GM19023 (cell line): ENCODE results near the gene RWDD4.
"Not testable (repeated sequence)": the region's sequence is repeated elsewhere in the genome, so short reads cannot be mapped to it uniquely, and the experiment has no call there.

Source experiments
- ATAC-seq: cut with Tn5 transposase; IDR thresholded peaks from one replicate; pipeline ENCODE4 v1.9.1; 2021; ENCODE audit warnings: mild to moderate bottlenecking, moderate library complexity; ENCODE audit not compliant: unreplicated experiment

The RWDD4 gene

DNA sequence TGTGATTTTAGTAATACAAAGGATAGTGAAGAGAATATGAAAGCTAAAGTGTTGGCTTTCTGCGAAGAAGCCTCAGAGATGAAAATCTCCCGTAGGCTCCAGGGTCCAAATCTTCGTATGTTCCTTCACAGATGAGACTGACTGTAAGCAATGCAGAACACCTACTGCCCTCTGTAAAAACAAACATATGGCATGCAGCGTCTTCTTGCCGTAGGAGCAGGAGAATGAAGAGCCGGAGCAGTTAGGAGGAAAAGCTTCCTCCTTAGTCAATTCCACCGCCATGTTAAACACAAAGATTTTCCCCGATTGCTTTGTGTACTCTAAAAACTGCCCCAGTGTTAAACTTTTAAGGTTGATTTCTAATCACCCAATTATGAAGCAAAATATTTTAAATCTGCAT, 22.5 kb downstream of the RWDD4 start:
- no peak for ATAC-seq

DNA sequence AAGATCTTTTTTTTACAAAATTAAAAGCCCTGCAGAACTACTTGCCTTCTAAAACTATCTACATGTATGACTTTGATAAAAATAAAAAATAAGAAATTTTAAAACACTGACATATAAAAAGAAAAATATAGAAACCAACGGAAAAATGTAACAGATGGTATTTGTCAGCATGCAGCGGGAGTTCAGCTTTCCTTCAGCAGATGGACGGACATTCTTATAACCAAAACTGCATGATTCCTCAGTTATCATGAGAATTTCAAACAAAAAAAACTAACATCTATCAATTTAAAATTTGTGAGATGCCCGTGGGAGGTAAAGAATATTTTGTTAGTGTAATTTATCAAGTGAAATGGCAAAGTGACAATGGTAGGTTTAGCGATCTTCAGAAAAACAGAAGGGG, 23.2 kb downstream of the RWDD4 start:
- ATAC-seq: no peak

DNA sequence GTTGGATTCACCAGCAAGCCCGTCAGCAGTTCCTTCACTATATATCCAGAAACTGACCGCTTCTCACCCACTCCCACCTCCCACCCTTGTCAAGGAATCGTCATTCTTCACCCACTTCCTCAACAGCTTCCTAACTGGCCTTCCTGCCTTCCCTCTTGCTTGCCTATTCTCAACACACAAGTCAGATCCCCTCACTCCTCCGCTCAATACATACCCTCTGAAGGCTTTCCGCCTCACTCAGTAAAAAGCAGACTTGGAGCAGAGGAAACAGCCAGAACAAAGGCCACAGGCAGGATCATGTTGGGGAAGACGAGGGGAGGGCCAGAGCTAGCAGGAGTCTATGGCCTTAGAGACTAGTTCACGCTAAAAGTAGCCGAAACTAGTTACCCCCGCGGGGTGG, 23.7 kb downstream of the RWDD4 start:
- ATAC-seq: no peak

DNA sequence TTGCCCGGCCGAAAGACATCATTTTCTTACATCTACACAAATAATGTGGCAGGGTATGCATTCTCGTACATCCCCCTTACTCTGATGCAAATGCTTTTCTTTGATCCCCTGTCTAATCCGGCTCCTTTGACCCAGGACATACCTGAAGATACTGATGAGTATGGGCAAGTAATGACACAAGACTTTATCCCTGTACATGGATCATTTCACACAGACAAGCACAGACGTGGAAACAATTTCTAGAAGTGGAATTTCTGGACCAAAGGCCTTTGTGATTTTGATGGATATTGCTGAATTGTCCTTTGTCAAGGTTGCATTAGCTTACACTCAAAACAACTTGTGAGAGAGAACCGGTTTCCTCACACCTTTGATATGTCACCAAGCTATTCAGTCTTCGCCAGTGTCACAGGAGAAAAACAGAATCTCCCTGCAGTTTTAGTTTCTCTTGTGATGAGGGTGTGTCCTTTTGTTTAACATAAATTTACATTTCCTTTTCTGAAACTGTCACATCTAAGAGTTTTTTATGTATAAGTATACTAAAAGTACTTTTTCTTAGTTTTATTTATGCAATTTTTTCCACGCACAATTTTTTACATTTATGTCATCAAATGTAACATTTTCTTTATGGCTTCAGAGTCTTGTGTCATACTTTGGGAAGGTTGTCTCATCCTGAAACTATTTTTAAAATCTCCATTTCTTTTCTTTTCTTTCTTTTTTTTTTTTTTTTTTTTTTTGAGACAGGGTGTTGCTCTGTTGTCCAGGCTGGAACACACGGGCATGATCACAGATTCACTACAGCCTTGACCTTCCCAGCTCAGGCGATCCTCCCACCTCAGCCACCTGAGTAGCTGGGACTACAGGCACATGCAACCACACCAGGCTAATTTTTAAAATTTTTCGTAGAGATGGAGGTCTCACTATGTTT, 25.2 kb downstream of the RWDD4 start:
- ATAC-seq: no peak

DNA sequence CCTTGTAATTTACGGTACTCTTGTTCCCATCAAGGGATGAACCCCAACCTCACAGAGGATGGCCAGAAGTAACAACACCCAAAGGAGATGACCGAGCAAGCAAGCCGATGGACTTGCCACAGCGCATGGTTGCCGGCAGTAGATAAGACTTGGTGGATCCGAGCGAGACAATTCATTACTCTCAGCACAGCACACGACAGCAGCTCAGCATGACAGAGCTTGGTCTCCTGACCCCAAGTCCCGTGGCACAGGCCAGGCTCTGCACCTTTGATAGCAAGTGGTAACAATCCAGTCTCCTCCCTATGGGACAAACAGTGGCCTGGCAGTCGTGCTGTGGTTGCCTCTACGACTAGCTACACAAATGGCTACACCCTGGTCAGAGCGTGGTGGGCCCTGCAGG, 26.3 kb downstream of the RWDD4 start:
- ATAC-seq: no peak

DNA sequence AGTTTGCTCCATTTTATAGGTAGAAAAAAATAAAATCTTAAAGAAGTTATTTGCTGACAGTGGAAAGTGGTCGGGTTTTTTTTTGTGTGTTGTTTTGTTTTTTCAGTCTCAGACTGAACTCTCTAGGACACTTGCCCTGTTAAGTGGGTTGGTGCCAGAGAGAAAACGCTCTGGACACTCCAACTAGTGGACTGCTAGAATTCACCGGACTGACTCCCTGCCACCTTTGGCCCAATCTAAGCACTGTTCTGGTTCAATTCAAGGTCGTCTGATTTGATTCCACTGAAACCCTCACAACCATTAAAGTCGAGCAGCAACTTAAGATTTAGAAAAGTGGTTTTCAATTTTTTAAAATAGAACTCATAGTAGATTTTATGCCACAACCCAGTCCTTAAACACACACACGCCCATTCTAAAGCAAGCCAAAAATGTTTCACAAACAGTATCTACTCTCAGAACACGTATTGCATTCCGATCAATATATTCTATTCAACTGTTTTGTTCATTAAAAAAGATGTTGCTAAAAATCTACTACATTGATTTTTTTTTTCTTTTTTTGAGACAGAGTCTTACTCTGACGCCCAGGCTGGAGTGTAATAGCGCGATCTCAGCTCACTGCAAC, 27.3 kb downstream of the RWDD4 start:
- ATAC-seq: no peak

DNA sequence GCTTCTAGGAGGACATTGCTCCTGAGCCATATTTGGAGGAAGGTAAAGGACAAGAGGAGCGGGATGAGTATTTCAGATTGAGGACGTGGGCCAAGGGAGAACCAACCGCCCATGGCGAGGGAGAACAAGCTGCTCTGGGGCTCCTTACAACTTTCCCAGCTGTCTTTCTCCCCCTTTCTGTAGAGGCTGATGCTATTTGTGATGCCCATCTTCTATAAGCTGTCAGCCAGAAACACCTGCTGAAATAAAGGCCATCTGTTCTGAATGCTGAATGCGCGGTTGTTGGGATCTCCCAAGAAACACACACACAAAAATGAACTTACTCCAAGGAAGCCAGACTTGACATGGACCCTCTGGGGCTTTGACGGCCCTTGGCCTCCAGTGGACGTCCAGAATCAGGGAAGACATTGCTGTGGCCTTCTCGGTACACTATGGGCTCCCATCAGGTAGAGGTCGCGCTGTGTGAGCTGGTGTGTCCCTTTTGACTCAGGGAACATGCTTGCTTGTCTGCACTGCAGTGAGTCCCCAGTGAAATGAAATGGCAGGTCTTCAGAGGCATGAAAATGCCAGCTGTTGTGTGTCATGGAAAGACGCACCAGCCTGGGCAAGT, 30.9 kb downstream of the RWDD4 start:
- no peak for ATAC-seq

DNA sequence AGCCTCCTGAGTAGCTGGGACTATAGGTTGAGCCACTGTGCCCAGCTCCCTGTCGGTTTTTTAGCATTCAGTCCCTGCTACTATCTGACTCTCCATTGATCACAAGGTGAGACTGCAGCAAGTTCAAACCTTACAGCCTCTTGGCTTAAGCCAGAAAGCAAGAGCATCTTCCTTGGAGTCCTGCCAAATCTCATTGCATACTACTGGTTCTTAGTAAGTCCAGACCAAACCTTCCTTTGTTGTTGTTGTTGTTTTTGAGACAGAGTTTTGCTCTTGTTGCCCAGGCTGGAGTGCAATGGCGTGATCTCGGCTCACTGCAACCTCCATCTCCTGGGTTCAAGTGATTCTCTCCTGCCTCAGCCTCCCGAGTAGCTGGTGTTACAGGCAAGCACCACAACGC, 31.7 kb downstream of the RWDD4 start:
- not testable (repeated sequence) for ATAC-seq

DNA sequence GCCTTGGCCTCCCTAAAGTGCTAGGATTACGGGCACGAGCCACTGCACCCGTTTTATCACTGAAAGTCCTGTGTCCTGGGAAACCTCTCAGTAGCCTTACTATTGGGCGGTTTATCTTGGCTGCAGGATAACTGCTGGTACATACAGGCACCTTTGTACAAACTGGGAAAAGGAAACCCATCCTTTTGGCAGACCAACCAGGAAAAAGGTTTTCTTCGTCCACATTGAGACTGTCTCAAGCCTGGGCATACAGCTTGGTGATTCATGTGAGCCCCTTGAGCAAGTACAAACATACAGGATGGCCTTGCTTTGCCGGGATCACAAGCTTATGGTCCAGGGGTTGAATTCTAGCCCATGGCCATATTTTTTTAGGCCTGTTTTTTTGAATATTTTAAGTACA, 32.8 kb downstream of the RWDD4 start:
- no peak for ATAC-seq

DNA sequence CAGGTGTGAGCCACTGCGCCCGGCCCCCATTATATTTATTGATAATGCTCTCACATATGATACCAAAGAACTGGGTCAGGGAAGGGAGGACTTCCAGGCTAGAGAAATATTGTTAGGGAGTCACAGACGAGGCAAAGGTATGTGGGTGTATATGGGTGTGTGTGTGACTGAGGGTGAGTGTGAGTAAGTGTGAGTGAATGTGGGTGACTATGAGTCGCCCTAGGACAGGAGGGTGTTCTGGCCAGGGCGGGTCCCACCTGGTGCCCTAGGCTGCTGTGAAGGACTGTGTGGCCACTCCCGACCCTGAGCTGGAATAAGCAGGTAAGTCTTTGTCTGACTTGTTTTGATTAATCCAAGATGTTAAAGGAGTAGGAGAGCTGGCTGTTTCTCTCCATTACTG, 34.4 kb downstream of the RWDD4 start:
- no peak for ATAC-seq

DNA sequence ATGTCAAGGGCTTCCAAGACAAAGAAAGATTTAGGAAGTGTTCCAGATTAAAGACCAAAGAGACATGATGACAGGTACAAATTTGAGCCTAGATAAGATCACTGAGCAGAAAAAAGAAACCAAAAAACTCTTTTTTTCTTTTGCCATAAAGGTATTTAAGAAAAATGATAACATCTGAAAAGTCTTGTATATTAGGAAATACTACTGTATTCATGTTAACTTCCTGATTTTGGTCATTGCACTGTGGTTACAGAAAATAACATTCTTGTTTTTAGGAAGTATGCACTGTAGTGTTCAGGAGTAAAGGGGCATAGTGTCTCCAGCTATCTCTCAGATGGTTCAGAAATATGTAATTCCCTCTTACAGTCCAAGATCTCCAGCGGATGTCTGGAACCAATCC, 37.1 kb downstream of the RWDD4 start:
- no peak for ATAC-seq

DNA sequence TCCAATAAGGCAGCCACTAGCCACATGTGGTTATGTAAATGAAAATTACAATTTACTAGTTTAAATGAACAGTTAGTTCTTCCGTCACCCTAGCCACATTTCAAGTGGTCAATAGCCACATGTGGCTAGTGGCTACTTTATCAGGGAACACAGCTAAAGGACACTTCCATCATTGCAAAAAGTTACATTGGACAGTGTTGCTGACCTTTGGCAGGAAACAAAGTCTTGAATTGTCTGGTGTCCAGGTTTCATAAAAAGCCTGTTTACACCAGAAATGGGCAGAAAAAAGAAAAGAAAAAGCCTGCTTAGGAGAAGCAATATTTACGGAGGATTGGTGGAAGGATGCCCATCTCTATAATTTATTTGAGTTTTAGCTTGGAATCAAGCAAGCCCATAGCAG, 38.6 kb downstream of the RWDD4 start:
- no peak for ATAC-seq

DNA sequence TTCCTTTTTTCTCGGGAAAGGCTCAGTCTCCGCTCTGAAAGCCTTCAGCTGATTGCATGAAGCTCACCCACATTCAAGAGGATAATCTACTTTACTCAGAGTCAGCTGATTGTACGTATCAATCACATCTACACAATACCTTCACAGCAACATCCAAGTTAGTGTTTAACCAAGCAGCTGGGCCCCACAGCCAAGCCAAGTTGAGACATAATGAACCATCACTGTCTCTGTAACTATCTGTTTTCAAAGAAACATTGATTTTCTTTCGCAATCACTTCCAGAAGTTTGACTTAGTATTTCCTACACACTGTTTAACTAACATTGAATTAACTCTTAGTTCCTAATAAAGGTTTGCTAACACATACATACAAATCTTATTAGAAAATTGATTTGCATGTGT, 40.3 kb downstream of the RWDD4 start:
- ATAC-seq: no peak

DNA sequence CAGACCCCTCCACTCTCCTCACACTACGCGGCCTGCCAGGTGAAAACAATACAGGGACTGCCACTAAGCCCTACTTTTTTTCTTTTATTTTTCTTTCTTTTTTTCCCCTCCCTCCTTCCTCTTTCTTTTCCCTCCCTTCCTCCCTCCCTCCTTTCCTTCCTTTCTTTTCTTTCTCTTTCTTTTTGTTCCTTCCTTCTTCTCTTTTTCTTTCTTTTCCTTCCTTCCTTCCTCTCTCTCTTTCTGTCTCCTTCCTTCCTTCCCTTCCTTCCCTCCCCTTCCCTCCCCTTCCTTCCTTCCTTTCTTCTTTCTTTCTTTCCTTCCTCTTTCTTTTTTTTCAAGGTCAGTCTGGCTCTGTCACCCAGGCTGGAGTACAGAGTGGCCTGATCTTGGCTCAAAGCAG, 41.9 kb downstream of the RWDD4 start:
- ATAC-seq: no peak

DNA sequence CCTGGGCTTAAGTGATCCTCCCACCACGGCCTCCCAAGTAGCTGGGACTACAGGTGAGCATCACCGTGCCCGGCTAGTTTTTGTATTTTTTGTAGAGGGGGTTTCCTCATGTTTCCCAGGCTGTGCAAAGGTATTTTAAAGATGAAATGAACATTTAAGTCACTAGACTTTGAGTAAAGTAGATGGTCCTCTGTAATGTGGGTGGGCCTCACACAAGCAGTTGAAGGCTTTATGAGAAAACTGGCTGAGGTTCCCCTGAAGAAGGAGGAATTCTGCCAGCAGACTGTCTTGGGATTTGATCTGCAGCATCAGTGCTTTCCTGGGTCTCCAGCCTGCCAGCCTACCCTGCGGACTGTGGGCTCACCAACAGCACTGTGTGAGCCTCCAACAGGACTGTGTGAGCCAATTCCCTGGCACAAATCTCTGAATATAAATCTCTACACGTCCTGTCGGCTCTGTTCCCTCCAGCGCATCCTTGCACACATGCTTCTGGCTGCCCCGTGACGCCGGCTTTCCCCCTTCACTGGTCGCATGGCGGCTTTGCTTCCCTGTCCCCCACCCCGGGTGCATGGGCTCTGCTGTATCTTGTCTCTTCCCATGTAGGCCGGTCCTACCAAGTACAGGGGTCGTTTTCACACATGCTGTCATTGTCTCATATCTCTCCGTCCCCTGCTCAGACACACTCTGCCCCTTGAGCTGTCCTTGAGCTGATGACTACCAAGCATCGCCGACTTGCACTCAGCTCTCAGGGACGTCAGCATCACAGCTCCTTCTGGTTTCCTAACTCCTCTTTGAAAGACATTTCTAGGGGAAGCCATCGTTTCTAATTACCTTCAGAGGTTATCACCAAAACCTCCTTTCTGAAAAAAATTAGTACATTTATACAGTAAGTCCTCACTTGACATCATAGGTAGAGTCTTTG, 46.4 kb downstream of the RWDD4 start:
- no peak for ATAC-seq

DNA sequence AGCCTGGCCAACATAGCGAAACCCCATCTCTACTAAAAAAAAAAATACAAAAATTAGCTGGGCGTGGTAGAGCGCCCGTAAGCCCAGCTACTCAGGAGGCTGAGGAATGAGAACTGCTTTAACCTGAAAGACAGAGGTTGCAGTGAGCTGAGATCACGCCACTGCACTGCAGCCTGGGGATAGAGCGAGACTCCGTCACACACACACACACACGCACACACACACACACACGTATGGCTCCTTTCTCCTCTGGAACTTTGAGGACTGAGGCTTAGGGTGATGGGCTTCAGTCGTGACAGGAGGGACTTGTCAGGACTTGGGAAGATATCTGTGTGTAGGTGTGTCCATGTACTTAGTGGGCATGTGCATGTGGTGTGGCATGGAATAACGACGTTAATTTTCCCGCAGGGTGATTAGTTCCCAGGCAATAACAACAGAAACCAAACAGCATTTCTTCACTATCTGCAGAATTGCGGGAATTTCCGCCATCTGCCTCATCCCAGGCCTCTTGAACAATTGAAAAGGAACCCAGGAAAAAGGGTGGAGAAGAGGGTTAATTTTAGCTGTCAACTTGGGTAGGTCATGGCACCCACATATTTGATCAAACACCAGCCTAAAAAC, 47.7 kb downstream of the RWDD4 start:
- no peak for ATAC-seq

DNA sequence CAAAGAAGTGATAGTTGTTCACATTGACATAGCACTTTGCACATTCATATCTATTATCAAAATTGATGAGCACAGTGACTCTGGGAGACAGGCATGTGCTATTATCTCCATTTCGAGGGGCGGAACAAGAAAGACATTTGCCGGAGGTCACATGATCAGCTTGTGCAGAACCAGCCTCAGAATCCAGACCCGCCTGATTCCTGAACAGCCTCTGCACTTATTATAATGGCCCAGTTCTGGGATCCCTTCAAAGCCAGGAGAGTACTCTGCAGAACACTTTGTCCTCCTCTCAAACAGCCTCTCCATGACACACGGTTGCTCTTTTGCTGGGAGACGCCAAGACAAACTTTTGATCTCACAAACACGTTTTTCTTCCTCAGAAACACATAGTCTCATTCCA, 48.4 kb downstream of the RWDD4 start:
- ATAC-seq: no peak

DNA sequence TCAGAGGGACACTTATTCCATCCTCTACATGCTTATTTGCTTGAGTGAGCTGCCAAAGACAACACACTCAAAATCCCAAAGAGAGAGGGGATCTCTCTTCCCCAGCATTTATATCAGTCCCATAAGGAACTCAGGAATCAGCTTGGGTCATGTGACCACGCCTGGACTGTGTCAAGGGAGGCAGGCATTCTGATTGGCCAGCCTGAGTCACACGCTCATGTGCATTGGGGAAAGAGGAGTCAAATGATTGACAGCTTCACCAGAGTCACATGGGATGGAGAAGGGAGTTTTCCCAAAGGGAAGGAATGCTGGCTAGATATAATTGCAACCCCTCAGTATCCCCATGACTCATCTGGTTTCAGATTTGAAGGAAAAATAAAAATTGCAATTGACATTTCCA, 49.0 kb downstream of the RWDD4 start:
- no peak for ATAC-seq

DNA sequence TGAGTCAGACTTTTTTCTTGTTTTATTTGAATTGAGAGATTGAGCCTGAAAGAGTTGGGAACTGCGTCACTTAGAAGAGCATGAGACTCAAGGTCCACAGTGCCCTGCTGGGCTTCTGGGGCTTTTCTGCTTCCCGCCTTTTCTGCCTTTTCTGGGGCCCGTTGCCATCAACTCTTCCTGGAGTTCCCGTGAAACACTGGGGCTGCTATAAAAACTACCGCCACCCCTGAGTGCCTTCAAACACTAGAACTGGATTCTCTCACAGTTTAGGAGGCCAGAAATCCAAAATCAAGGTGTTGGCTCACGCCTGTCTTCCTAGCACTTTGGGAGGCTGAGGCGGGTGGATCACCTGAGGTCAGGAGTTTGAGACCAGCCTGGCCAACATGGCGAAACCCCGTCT, 49.8 kb downstream of the RWDD4 start:
- ATAC-seq: no peak

DNA sequence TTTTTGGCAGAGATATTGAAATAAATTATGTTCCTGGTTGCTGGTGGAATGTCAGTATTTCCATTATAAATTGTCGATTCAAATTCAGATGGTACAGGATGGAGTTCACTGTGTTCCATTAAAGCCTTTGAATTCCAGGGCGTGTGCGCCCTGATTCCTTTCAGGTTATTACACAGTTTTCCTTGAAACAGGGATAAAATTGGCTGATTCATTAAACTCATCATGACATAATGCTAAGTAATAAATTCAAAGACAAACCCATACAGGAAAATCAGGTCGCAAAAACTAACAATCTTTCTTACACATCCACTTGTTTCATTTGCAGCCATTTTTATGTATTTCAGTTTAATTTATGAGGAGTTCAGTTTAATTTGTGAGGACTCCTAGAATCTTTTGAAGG, 51.1 kb downstream of the RWDD4 start:
- no peak for ATAC-seq

DNA sequence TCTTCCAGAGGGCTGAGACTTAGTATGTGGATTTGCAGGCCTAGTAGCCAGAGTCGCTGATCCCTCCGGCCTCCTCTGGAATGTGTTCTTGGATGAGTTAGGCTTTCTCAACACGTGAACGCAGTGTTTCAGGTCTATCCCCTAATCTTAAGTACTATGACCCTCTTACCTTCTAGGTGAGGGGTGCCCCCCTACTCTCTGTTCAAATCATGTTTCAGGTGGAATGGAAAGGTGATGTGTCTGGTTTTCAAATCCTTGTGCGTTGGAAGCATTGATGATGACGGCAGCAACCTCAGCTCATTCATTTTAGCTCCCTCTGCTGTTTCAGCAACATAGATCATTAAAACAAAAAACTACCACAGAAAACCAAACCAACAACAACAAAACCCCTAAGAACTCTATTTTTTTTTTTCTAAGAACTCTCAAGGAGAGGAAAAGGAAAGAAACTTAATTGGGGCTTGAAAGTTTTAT, 56.4 kb downstream of the RWDD4 start:
- ATAC-seq: no peak
